WTC11 (cell line): ENCODE measurements around the gene EBLN2. TPM values are rescaled to one million over a fixed set of nuclear protein-coding genes. Genes with fewer than 3 reads are reported as not detected.
A peak's percentile ranks its signal among the peaks of the same experiment; 100 is the strongest.

Experiments used
- ATAC-seq: fragments of 200-7000 bp; cut with Tn5 transposase; 2 replicates; pipeline ENCODE4 v1.10.0; 2021; ENCODE audit warnings: mild to moderate bottlenecking, moderate library complexity
- CTCF ChIA-PET: fragments of 300-600 bp; sonication (Branson Sonifier 250); formaldehyde crosslinking; loops from one replicate; lab custom pipeline; 2021; ENCODE audit warnings: antibody characterized with exemption; lab: Charles Lee
- POLR2A ChIA-PET: fragments of 350-600 bp; sonication (Branson Sonifier 250); formaldehyde crosslinking; loops from one replicate; lab custom pipeline; 2021; ENCODE audit warnings: antibody characterized with exemption; lab: Charles Lee
- DNase-seq: peaks from one replicate; pipeline ENCODE4 v3.0.0; 2021; ENCODE audit warnings: low spot score
- H3K27ac Mint-ChIP-seq: 2 replicates; pipeline ENCODE4 v1.8.0; 2021; ENCODE audit warnings: mixed read lengths
- H3K27me3 Mint-ChIP-seq: 2 replicates; pipeline ENCODE4 v1.8.0; 2021; ENCODE audit warnings: low read depth, mild to moderate bottlenecking, moderate library complexity, mixed read lengths
- H3K36me3 Mint-ChIP-seq: 2 replicates; pipeline ENCODE4 v1.8.0; 2021; ENCODE audit warnings: mixed read lengths
- H3K4me1 Mint-ChIP-seq: 2 replicates; pipeline ENCODE4 v1.8.0; 2022; ENCODE audit warnings: mixed read lengths
- H3K4me3 Mint-ChIP-seq: 2 replicates; pipeline ENCODE4 v1.8.0; 2021; ENCODE audit warnings: mild to moderate bottlenecking, moderate library complexity, mixed read lengths
- H3K9me3 Mint-ChIP-seq: 2 replicates; pipeline ENCODE4 v1.8.0; 2021; ENCODE audit warnings: mixed read lengths
- ATF3 ChIP-seq: sonication (generic); formaldehyde crosslinking; conservative IDR thresholded peaks from 2 replicates; pipeline ENCODE4 v1.8.1; 2022; ENCODE audit warnings: mild to moderate bottlenecking, missing genetic modification reagents
- CBFB ChIP-seq: sonication (generic); formaldehyde crosslinking; IDR thresholded peaks from 2 replicates; pipeline ENCODE4 v1.8.1; 2022; ENCODE audit warnings: mild to moderate bottlenecking, low read depth, missing genetic modification reagents
- CREB1 ChIP-seq: sonication (generic); formaldehyde crosslinking; IDR thresholded peaks from 2 replicates; pipeline ENCODE4 v1.8.0; 2023; ENCODE audit warnings: mild to moderate bottlenecking, missing genetic modification reagents
- ELF4 ChIP-seq: sonication (generic); formaldehyde crosslinking; IDR thresholded peaks from 2 replicates; pipeline ENCODE4 v1.8.1; 2022; ENCODE audit warnings: low read depth, mild to moderate bottlenecking, moderate library complexity, missing genetic modification reagents
- FOXP4 ChIP-seq: sonication (generic); formaldehyde crosslinking; IDR thresholded peaks from 2 replicates; pipeline ENCODE4 v1.8.0; 2022; ENCODE audit warnings: mild to moderate bottlenecking, missing genetic modification reagents
- IRF1 ChIP-seq: sonication (generic); formaldehyde crosslinking; IDR thresholded peaks from 2 replicates; pipeline ENCODE4 v1.8.0; 2023; ENCODE audit warnings: missing genetic modification reagents
- IRF2 ChIP-seq: sonication (generic); formaldehyde crosslinking; IDR thresholded peaks from 2 replicates; pipeline ENCODE4 v1.8.0; 2022; ENCODE audit warnings: low read depth, missing genetic modification reagents, borderline replicate concordance
- JAZF1 ChIP-seq: fragments of 250-450 bp; sonication (Bioruptor Pico); IDR thresholded peaks from 2 replicates; pipeline ENCODE4 v1.9.0; 2021; ENCODE audit warnings: moderate library complexity, mild to moderate bottlenecking, inconsistent platforms
- JUN ChIP-seq: sonication (generic); formaldehyde crosslinking; IDR thresholded peaks from 2 replicates; pipeline ENCODE4 v1.8.0; 2023; ENCODE audit warnings: mild to moderate bottlenecking, missing genetic modification reagents
- MAX ChIP-seq: sonication (generic); formaldehyde crosslinking; IDR thresholded peaks from 2 replicates; pipeline ENCODE4 v1.8.0; 2022; ENCODE audit warnings: mild to moderate bottlenecking, missing genetic modification reagents
- MXD4 ChIP-seq: fragments of 250-450 bp; sonication (Bioruptor Pico); IDR thresholded peaks from 2 replicates; pipeline ENCODE4 v1.8.0; 2021; ENCODE audit warnings: mild to moderate bottlenecking, moderate library complexity, borderline replicate concordance
- MYBL2 ChIP-seq: sonication (generic); formaldehyde crosslinking; IDR thresholded peaks from 2 replicates; pipeline ENCODE4 v1.8.1; 2023; ENCODE audit warnings: mild to moderate bottlenecking, moderate library complexity, missing genetic modification reagents
- NFATC4 ChIP-seq: fragments of 250-450 bp; sonication (Bioruptor Pico); IDR thresholded peaks from 2 replicates; pipeline ENCODE4 v1.9.0; 2021; ENCODE audit warnings: mild to moderate bottlenecking
- PRDM15 ChIP-seq: sonication (generic); formaldehyde crosslinking; IDR thresholded peaks from 2 replicates; pipeline ENCODE4 v1.8.0; 2022; ENCODE audit warnings: missing genetic modification reagents
- RELA ChIP-seq: sonication (generic); formaldehyde crosslinking; IDR thresholded peaks from 2 replicates; pipeline ENCODE4 v1.8.1; 2022; ENCODE audit warnings: missing genetic modification reagents, mild to moderate bottlenecking, borderline replicate concordance
- SMAD4 ChIP-seq: sonication (generic); formaldehyde crosslinking; IDR thresholded peaks from 2 replicates; pipeline ENCODE4 v1.8.0; 2022; ENCODE audit warnings: mild to moderate bottlenecking, missing genetic modification reagents
- TEAD1 ChIP-seq: sonication (generic); formaldehyde crosslinking; IDR thresholded peaks from 2 replicates; pipeline ENCODE4 v1.8.0; 2022; ENCODE audit warnings: mild to moderate bottlenecking, missing genetic modification reagents
- TP53 ChIP-seq: sonication (generic); formaldehyde crosslinking; IDR thresholded peaks from 2 replicates; pipeline ENCODE4 v1.8.1; 2023; ENCODE audit warnings: mild to moderate bottlenecking, missing genetic modification reagents
- ZBTB43 ChIP-seq: sonication (generic); formaldehyde crosslinking; IDR thresholded peaks from 2 replicates; pipeline ENCODE4 v1.8.1; 2023; ENCODE audit warnings: mild to moderate bottlenecking, missing genetic modification reagents
- ZMAT4 ChIP-seq: fragments of 250-450 bp; sonication (Bioruptor Pico); IDR thresholded peaks from 2 replicates; pipeline ENCODE4 v1.9.0; 2021; ENCODE audit warnings: mild to moderate bottlenecking
- ZNF416 ChIP-seq: fragments of 250-450 bp; sonication (Bioruptor Pico); IDR thresholded peaks from 2 replicates; pipeline ENCODE4 v1.9.0; 2021; ENCODE audit warnings: mild to moderate bottlenecking, inconsistent platforms
- ZNF423 ChIP-seq: fragments of 250-450 bp; sonication (Bioruptor Pico); IDR thresholded peaks from 2 replicates; pipeline ENCODE4 v2.1.2; 2022; ENCODE audit warnings: mild to moderate bottlenecking, moderate library complexity
- ZNF671 ChIP-seq: fragments of 250-450 bp; sonication (Bioruptor Pico); IDR thresholded peaks from 2 replicates; pipeline ENCODE4 v1.8.0; 2021; ENCODE audit warnings: mild to moderate bottlenecking
- total RNA-seq: library from RNA; stranded (reverse); gene quantifications from 3 replicates; pipeline ENCODE4 v1.2.3, GENCODE V29; 2021

Gene EBLN2
- total RNA-seq, 1 experiment from 2014 or later = 4.3 TPM

- no peak for TF ChIP-seq ZNF423 (CRISPR knock-in tag)
- DNase-seq (no peak), ATAC-seq (no peak)
- ChIA-PET POLR2A (no interaction called here), CTCF (interaction anchor here (0.6 kb wide), 1 partner anchor 1497 kb away, joined by 3 read pairs; no protein-coding TSS in a partner anchor)
- H3K36me3 Mint-ChIP-seq = no peaks in the 10 kb centered on the region
- no peaks in the 10 kb centered on the region for H3K27me3 Mint-ChIP-seq
- H3K4me1 Mint-ChIP-seq = peaks cover 4% of the 10 kb centered on the region; the same call in 1 of the 2 replicates
- no peak overlapping the region for H3K27ac Mint-ChIP-seq
- no peak overlapping the region for H3K4me3 Mint-ChIP-seq
- H3K9me3 Mint-ChIP-seq = no peaks in the 10 kb centered on the region
Observed at GRCh38 chr3:73107215-73107614, 45.8 kb downstream of the EBLN2 start.

- H3K9me3 Mint-ChIP-seq = no peaks in the 10 kb centered on the region
- ChIA-PET CTCF (interaction anchor here (0.6 kb wide), 1 partner anchor 1498 kb away, joined by 3 read pairs; no protein-coding TSS in a partner anchor), POLR2A (no interaction called here)
- H3K4me3 Mint-ChIP-seq = no peak overlapping the region
- no peak for TF ChIP-seq IRF1
- TF ChIP-seq ZMAT4 (CRISPR knock-in tag) = no peak
- no peak for TF ChIP-seq TEAD1 (CRISPR knock-in tag)
- TF ChIP-seq MYBL2 (CRISPR knock-in tag) = no peak
- no peak for TF ChIP-seq FOXP4 (CRISPR knock-in tag)
- TF ChIP-seq MXD4 = no peak
- no peak for TF ChIP-seq CBFB (CRISPR knock-in tag)
- no peak for TF ChIP-seq CREB1
- TF ChIP-seq IRF2 = no peak
- no peak for TF ChIP-seq SMAD4 (CRISPR knock-in tag)
- no peak for TF ChIP-seq ZNF416
- no peak for TF ChIP-seq ZBTB43
- TF ChIP-seq ZNF671 = no peak
- no peak for TF ChIP-seq MAX (CRISPR knock-in tag)
- no peak for TF ChIP-seq JAZF1 (CRISPR knock-in tag)
- no peak for TF ChIP-seq RELA (CRISPR knock-in tag)
- no peak for DNase-seq
- H3K27me3 Mint-ChIP-seq = no peaks in the 10 kb centered on the region
- H3K27ac Mint-ChIP-seq = no peak overlapping the region
- no peak for ATAC-seq
- no peaks in the 10 kb centered on the region for H3K36me3 Mint-ChIP-seq
- H3K4me1 Mint-ChIP-seq = peaks cover 4% of the 10 kb centered on the region; the same call in 1 of the 2 replicates
Observed at GRCh38 chr3:73107676-73108187, 46.3 kb downstream of the EBLN2 start.

GRCh38 chr3:73108750-73109149 is 47.3 kb downstream of the EBLN2 start:
- no peaks in the 10 kb centered on the region for H3K36me3 Mint-ChIP-seq
- H3K4me1 Mint-ChIP-seq = peaks cover 4% of the 10 kb centered on the region; the same call in 1 of the 2 replicates
- ChIA-PET CTCF (no interaction called here), POLR2A (no interaction called here)
- H3K4me3 Mint-ChIP-seq = no peak overlapping the region
- no peak overlapping the region for H3K27ac Mint-ChIP-seq
- TF ChIP-seq IRF2 = no peak
- ATAC-seq = no peak
- no peaks in the 10 kb centered on the region for H3K27me3 Mint-ChIP-seq
- DNase-seq = no peak
- H3K9me3 Mint-ChIP-seq = no peaks in the 10 kb centered on the region

- DNase-seq (no peak), ATAC-seq (peak; percentile 74)
- ChIA-PET CTCF (no interaction called here), POLR2A (no interaction called here)
- no peaks in the 10 kb centered on the region for H3K36me3 Mint-ChIP-seq
- no peaks in the 10 kb centered on the region for H3K27me3 Mint-ChIP-seq
- no peak overlapping the region for H3K27ac Mint-ChIP-seq
- H3K9me3 Mint-ChIP-seq = no peaks in the 10 kb centered on the region
- H3K4me1 Mint-ChIP-seq = peaks cover 4% of the 10 kb centered on the region; the same call in 1 of the 2 replicates
- H3K4me3 Mint-ChIP-seq = no peak overlapping the region
- TF ChIP-seq ELF4 (CRISPR knock-in tag) (no peak), ATF3 (CRISPR knock-in tag) (no peak), CBFB (CRISPR knock-in tag) (no peak), JUN (CRISPR knock-in tag) (no peak), MYBL2 (CRISPR knock-in tag) (no peak), NFATC4 (CRISPR knock-in tag) (no peak), PRDM15 (CRISPR knock-in tag) (no peak), TP53 (CRISPR knock-in tag) (no peak)
Observed at GRCh38 chr3:73110530-73110929, 49.1 kb downstream of the EBLN2 start.
